SW480 (cell line): Measurements from ENCODE around the gene RPS23.

Experiments
- DNase-seq: peaks from one replicate; pipeline ENCODE4 v3.0.0-alpha.2; 2016; ENCODE audit warnings: low spot score

Gene RPS23

GRCh38 chr5:82244854-82245635 lies 33.1 kb downstream of the RPS23 start:
- no peak for DNase-seq

GRCh38 chr5:82244151-82244550 lies 34.0 kb downstream of the RPS23 start:
- no peak for DNase-seq

- peak; percentile 9 for DNase-seq
Observed at GRCh38 chr5:82234885-82235284, 43.3 kb downstream of the RPS23 start.

GRCh38 chr5:82225525-82226172 lies 52.5 kb downstream of the RPS23 start:
- peak; percentile 60 for DNase-seq
